Stimulated activated CD4-positive, alpha-beta T cell treated with anti-CD3 and anti-CD28 coated beads, Interleukin-1b, Interleukin-23, amount 100 ng/mL, for 4 hours (primary cell): Measurements from ENCODE around the gene SPIB.
"Not testable (repeated sequence)": the region's sequence is repeated elsewhere in the genome, so short reads cannot be mapped to it uniquely, and the experiment has no call there.

Source experiments
- DNase-seq, 2 donors: peaks; one replicate each; pipeline ENCODE4 v3.0.0-alpha.2; 2020; ENCODE audit warnings: low read depth in 2 of 2

Gene SPIB

GRCh38 chr19:50439130-50439529, 20.4 kb downstream of the SPIB start:
- DNase-seq = not testable (repeated sequence)

GRCh38 chr19:50444059-50444458, 25.3 kb downstream of the SPIB start:
- no peak for DNase-seq

DNA sequence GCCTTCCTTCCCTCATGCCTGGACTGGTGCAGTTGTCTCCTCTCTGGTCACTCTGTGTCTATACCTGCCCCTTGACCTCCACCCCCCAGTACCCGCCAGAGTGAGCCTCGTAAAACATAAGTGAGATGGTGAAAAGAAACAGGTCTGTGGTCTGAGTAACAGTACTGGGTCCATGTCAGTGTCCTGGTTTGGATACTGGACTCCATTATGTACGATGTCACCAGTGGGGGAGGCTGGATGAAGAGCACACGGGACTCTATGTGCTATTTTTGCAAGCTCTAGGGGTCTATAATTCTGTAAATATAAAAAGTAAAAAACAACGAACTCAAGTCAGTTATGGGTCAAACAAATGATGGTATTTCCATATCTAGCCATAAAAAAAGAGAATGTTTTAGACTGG, 28.3 kb downstream of the SPIB start:
- DNase-seq = no peak

GRCh38 chr19:50447750-50448149, 29.0 kb downstream of the SPIB start:
- DNase-seq = no peak

GRCh38 chr19:50449236-50449899, 30.6 kb downstream of the SPIB start:
- DNase-seq = no peak

- DNase-seq = no peak
Observed at GRCh38 chr19:50450369-50451222, 31.9 kb downstream of the SPIB start.

DNA sequence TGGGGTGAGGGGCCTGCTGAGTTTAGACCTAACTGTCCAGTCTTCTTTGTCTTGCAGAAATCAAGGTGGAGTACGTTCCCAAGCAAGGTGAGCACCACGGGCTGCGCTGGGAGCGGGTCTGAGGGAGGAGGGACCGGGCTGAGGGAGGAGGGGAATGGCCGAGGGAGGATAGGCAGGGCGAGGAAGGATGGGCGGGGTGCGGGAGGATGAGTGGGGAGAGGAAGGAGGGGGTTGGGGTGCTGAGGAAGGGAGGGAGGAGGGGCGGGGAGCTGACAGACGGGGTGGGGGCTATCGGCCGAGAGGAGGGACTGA, 32.4 kb downstream of the SPIB start:
- no peak for DNase-seq

GRCh38 chr19:50453243-50453642, 34.5 kb downstream of the SPIB start:
- no peak for DNase-seq

- no peak for DNase-seq
Observed at GRCh38 chr19:50455992-50456391, 37.3 kb downstream of the SPIB start.

GRCh38 chr19:50457300-50457699, 38.6 kb downstream of the SPIB start:
- no peak for DNase-seq

GRCh38 chr19:50458396-50459066, 39.8 kb downstream of the SPIB start:
- DNase-seq = no peak

GRCh38 chr19:50459067-50459456, 40.3 kb downstream of the SPIB start:
- DNase-seq = no peak

GRCh38 chr19:50459638-50460037, 40.9 kb downstream of the SPIB start:
- DNase-seq = no peak

DNA sequence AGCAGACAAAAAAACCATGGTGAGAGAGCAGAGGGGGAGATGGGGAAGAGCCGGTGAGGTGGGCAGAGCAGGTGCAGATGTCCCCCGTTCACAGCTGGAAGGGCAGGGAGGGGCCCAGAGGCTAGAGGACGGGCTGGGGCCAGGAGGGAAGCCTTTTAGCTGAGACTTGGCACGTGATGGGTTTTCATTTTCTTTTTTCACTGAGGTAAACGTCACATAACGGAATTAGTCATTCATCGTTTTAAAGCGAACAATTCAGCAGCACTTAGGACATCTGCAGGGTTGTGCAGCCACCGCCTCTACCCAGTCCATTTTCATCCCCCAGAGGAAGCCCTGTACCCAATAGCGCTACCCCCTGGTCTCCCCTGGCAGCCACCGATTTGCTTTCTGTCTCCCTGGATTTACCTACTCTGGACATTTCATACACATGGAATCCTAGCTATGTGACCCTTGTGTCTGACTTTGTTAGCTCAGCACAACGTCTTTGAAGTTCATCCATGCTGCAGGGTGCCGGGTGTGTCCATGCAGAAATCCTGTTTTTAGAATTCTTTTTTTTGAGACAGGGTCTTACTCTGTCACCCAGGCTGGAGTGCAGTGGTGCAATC, 41.5 kb downstream of the SPIB start:
- DNase-seq = no peak

GRCh38 chr19:50461066-50461875, 42.5 kb downstream of the SPIB start:
- peak; percentile 41 for DNase-seq

DNA sequence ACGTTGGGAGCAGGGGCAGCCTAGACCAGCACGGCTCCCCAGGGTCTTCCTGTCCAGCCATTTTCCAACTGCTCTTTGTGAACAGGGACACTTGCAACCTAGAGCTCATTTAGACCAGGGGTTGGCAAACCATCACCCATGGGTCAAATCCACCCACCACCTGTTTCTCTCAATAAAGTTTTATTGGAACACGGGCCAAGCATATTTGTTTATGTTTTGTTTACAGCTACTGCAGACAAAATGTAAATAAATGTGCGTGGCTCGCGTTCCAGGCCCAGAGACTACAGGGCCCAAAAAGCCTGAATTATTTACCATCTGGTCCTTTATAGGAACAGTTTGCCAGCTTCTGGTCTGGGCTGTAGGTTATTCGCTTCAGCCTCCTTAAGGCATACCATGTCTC, 44.2 kb downstream of the SPIB start:
- DNase-seq = no peak

DNA sequence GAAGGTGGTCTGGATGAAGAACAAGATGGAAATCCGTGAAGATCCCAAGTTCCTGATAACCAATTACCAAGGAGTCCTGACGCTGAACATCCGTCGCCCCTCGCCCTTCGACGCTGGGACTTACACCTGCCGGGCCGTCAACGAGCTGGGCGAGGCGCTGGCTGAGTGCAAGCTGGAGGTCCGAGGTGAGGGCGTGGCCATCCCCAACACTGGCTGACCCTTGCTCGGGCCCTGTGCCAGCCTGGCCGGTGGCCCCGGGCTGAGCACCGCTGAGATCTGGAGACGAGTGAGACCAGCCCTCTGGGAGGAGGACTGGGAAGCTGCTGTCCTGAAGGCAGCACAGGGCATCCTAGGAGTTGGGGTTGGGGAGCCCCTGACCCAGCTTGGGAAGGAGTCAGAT, 45.6 kb downstream of the SPIB start:
- no peak for DNase-seq

GRCh38 chr19:50465000-50465399, 46.3 kb downstream of the SPIB start:
- no peak for DNase-seq

- no peak for DNase-seq
Observed at GRCh38 chr19:50465986-50466705, 47.4 kb downstream of the SPIB start.

- no peak for DNase-seq
Observed at GRCh38 chr19:50466706-50467039, 47.9 kb downstream of the SPIB start.

GRCh38 chr19:50467566-50467965, 48.8 kb downstream of the SPIB start:
- DNase-seq = no peak
